Hepatocyte (in vitro differentiated cells): Measurements from ENCODE around the gene GPR75. TPM values are rescaled to one million over a fixed set of nuclear protein-coding genes. Genes with fewer than 3 reads are reported as not detected.
A peak's percentile ranks its signal among the peaks of the same experiment; 100 is the strongest.
"Not testable (repeated sequence)": the region's sequence is repeated elsewhere in the genome, so short reads cannot be mapped to it uniquely, and the experiment has no call there.

ENCODE experiments used
- DNase-seq: peaks from one replicate; pipeline ENCODE4 v3.0.0-alpha.2; 2016; ENCODE audit warnings: low spot score
- H2AFZ ChIP-seq: fragments of 200-600 bp; sonication (generic); 2 replicates; pipeline ENCODE4 v1.6.0; 2016; ENCODE audit warnings: antibody characterized with exemption, mild to moderate bottlenecking
- H3K27ac ChIP-seq: fragments of 200-600 bp; sonication (generic); 2 replicates; pipeline ENCODE4 v1.5.1; 2016; ENCODE audit warnings: mild to moderate bottlenecking
- H3K27me3 ChIP-seq: fragments of 200-600 bp; sonication (generic); 2 replicates; pipeline ENCODE4 v1.6.1; 2016
- H3K36me3 ChIP-seq: fragments of 200-600 bp; sonication (generic); replicated peaks from 2 replicates; pipeline ENCODE4 v1.5.1; 2016; ENCODE audit warnings: low read depth; ENCODE audit not compliant: insufficient read depth
- H3K4me1 ChIP-seq: fragments of 200-600 bp; sonication (generic); 2 replicates; pipeline ENCODE4 v1.5.1; 2016; ENCODE audit warnings: mild to moderate bottlenecking, moderate library complexity; ENCODE audit not compliant: insufficient read depth
- H3K4me2 ChIP-seq: fragments of 200-600 bp; sonication (generic); 2 replicates; pipeline ENCODE4 v1.6.0; 2016
- H3K4me3 ChIP-seq: fragments of 200-600 bp; sonication (generic); 2 replicates; pipeline ENCODE4 v1.5.1; 2016; ENCODE audit warnings: mild to moderate bottlenecking
- H3K79me2 ChIP-seq: fragments of 200-600 bp; sonication (generic); 2 replicates; pipeline ENCODE4 v1.6.0; 2017; ENCODE audit warnings: mild to moderate bottlenecking
- H3K9me2 ChIP-seq: fragments of 200-600 bp; sonication (generic); replicated peaks from 2 replicates; pipeline ENCODE4 v1.6.0; 2017; ENCODE audit warnings: mild to moderate bottlenecking; ENCODE audit not compliant: insufficient read depth
- H3K9me3 ChIP-seq: fragments of 200-600 bp; sonication (generic); 2 replicates; pipeline ENCODE4 v1.5.1; 2016; ENCODE audit warnings: low read depth, mild to moderate bottlenecking
- H4K20me1 ChIP-seq: fragments of 200-600 bp; sonication (generic); 2 replicates; pipeline ENCODE4 v1.6.0; 2016; ENCODE audit warnings: mild to moderate bottlenecking; ENCODE audit not compliant: insufficient read depth, poor library complexity, severe bottlenecking
- EZH2 ChIP-seq: fragments of 200-600 bp; sonication (generic); IDR thresholded peaks from 2 replicates; pipeline ENCODE4 v1.6.1; 2016; ENCODE audit warnings: antibody characterized with exemption, mild to moderate bottlenecking, borderline replicate concordance
- EZH2phosphoT487 ChIP-seq: fragments of 200-600 bp; sonication (generic); IDR thresholded peaks from one replicate; pipeline ENCODE4 v1.6.1; 2018; ENCODE audit warnings: antibody characterized with exemption, mild to moderate bottlenecking, low read depth, moderate library complexity; ENCODE audit not compliant: unreplicated experiment, severe bottlenecking
- WGBS: methylation state at CpG from one replicate; pipeline ENCODE4 v1.1.6; 2016; ENCODE audit warnings: low lambda C conversion rate; ENCODE audit errors: missing lambda C conversion rate; 5-methylcytosine and 5-hydroxymethylcytosine counted together
- polyA plus RNA-seq: library from polyadenylated mRNA; unstranded; fragments of >200 nt; fragmentation: Nextera tagmentation; extraction: Ambion mirVana; gene quantifications from 2 replicates; pipeline ENCODE4 v1.2.1, GENCODE V29; 2016
- total RNA-seq: library from RNA; depleted of rRNA; stranded (reverse); fragments of >200 nt; gene quantifications from 2 replicates; pipeline ENCODE4 v1.2.3, GENCODE V29; 2014
- TF ChIP-seq, protein P1 (sequence below): fragments of 200-600 bp; sonication (generic); IDR thresholded peaks from 2 replicates; pipeline ENCODE4 v1.5.1; 2016; ENCODE audit warnings: antibody characterized with exemption, mild to moderate bottlenecking; ENCODE audit not compliant: poor library complexity

Gene GPR75
- total and polyA plus RNA-seq, 2 experiments from 2014 or later = 1.00 TPM; not detected in 1

DNA sequence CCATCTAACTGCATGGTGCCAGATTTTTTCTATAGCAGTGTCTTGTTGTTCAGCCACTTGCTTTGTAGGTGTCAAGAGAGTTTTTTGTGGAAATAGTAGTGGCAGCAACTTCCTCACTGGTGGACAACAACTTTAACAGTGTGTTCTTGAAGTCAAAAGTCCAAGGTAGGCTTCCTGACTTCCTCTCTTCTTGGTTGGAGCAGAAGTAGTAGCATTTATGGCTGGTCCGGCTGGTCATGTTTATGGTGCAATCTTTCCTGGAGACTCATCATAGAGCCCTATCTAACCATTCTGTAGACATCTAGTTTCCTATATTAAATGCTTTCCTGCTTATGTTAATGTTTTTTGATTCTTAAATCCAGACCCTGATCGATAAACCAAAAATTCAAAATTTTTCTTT, 11.7 kb downstream of the GPR75 start:
- TF ChIP-seq EZH2 (no peak), EZH2phosphoT487 (no peak)
- TF ChIP-seq, protein P1, sequence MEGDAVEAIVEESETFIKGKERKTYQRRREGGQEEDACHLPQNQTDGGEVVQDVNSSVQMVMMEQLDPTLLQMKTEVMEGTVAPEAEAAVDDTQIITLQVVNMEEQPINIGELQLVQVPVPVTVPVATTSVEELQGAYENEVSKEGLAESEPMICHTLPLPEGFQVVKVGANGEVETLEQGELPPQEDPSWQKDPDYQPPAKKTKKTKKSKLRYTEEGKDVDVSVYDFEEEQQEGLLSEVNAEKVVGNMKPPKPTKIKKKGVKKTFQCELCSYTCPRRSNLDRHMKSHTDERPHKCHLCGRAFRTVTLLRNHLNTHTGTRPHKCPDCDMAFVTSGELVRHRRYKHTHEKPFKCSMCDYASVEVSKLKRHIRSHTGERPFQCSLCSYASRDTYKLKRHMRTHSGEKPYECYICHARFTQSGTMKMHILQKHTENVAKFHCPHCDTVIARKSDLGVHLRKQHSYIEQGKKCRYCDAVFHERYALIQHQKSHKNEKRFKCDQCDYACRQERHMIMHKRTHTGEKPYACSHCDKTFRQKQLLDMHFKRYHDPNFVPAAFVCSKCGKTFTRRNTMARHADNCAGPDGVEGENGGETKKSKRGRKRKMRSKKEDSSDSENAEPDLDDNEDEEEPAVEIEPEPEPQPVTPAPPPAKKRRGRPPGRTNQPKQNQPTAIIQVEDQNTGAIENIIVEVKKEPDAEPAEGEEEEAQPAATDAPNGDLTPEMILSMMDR = no peak
- no peaks in the 10 kb centered on the region for H4K20me1 ChIP-seq
- H3K4me3 ChIP-seq = no peak overlapping the region
- H3K9me3 ChIP-seq = no peaks in the 10 kb centered on the region
- no peaks in the 10 kb centered on the region for H3K36me3 ChIP-seq
- H3K4me1 ChIP-seq = no peaks in the 10 kb centered on the region
- H3K27ac ChIP-seq = no peak overlapping the region
- DNase-seq = peak; percentile 6
- H3K79me2 ChIP-seq = no peaks in the 10 kb centered on the region
- no peaks in the 10 kb centered on the region for H3K27me3 ChIP-seq
- H3K9me2 ChIP-seq = no peaks in the 10 kb centered on the region
- WGBS = 100% methylated on average over 2 of the region's 2 CpGs
- H2AFZ ChIP-seq = no peak overlapping the region
- H3K4me2 ChIP-seq = no peak overlapping the region

DNA sequence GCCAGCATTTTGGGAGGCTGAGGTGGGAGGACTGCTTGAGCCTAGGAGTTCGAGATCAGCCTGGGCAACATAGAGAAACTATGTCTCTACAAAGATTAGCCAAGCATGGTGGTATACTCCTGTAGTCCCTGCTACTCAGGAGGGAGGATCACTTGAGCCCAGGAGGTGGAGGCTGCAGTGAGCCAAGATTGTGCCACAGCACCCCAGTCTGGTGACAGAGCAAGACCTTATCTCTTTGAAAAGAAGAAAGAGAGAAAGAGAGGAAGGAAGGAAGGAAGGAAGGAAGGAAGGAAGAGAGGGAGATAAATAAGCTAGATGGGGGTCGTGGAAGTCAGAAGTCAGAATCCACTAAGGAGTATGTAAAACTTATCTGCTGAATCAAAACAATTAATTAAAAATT, 16.2 kb downstream of the GPR75 start:
- DNase-seq = no peak
- Histone ChIP-seq H3K4me1 (no peaks in the 10 kb centered on the region), H4K20me1 (no peaks in the 10 kb centered on the region), H3K9me3 (no peaks in the 10 kb centered on the region), H3K36me3 (no peaks in the 10 kb centered on the region), H3K4me3 (no peak overlapping the region), H3K4me2 (no peak overlapping the region), H3K9me2 (no peaks in the 10 kb centered on the region), H3K27me3 (no peaks in the 10 kb centered on the region), H2AFZ (no peak overlapping the region), H3K79me2 (no peaks in the 10 kb centered on the region), H3K27ac (no peak overlapping the region)
- WGBS = 86% methylated on average over 2 of the region's 2 CpGs
- TF ChIP-seq EZH2phosphoT487 (no peak), EZH2 (no peak)
- TF ChIP-seq, protein P1 = no peak

DNA sequence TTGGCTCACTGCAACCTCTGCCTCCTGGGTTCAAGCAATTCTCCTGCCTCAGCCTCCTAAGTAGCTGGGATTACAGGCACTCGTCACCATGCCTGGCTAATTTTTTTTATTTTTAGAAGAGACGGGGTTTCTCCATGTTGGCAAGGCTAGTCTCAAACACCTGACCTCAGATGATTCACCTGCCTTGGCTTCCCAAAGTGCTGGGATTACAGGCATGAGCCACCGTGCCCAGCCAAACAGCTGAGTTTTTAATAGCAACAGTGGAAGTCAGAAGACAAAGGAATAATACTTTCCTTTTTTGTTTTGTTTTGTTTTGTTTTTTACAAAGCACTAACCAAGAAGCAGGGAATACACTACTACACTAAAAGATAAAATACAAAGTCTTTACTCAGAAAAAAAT, 16.9 kb downstream of the GPR75 start:
- WGBS = 84% methylated on average over 3 of the region's 3 CpGs
- TF ChIP-seq EZH2 = no peak
- TF ChIP-seq, protein P1 = no peak

DNA sequence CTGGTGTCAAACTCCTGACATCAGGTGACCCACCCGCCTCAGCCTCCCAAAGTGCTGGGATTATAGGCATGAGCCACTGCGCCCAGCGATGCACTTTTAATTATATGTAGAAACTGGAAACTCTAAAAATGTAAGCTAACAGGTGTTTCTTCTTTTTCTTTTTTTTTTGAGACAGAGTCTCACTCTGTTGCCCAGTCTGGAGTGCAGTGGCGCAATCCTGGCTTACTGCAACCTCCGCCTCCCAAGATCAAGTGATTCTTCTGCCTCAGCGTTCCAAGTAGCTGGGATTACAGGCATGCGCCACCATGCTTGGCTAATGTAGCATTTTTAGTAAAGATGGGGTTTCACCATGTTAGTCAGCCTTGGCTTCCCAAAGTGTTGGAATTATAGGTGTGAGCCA, 18.1 kb downstream of the GPR75 start:
- H3K36me3 ChIP-seq, H3K27ac ChIP-seq, H3K9me2 ChIP-seq, H3K79me2 ChIP-seq, H3K4me3 ChIP-seq, H4K20me1 ChIP-seq, H3K4me1 ChIP-seq, H3K4me2 ChIP-seq, H2AFZ ChIP-seq, H3K9me3 ChIP-seq, DNase-seq, H3K27me3 ChIP-seq: not testable (repeated sequence)
- WGBS = 98% methylated on average over 7 of the region's 7 CpGs

More for the DNA sequence above, 16.9 kb downstream of the GPR75 start:
- no peak for DNase-seq
- no peak overlapping the region for H3K4me2 ChIP-seq
- H3K4me1 ChIP-seq = no peaks in the 10 kb centered on the region
- no peaks in the 10 kb centered on the region for H3K9me3 ChIP-seq
- H3K27ac ChIP-seq = no peak overlapping the region
- no peak overlapping the region for H2AFZ ChIP-seq
- no peak overlapping the region for H3K4me3 ChIP-seq
- H4K20me1 ChIP-seq = no peaks in the 10 kb centered on the region
- H3K36me3 ChIP-seq = no peaks in the 10 kb centered on the region
- H3K9me2 ChIP-seq = no peaks in the 10 kb centered on the region
- H3K27me3 ChIP-seq = no peaks in the 10 kb centered on the region
- H3K79me2 ChIP-seq = no peaks in the 10 kb centered on the region
